Neuronal stem cell (in vitro differentiated cells): ENCODE results near the gene STX18.

Source experiments
- DNase-seq: peaks from one replicate; pipeline ENCODE4 v3.0.0-alpha.2; 2013; ENCODE audit warnings: low spot score
- H2AFZ ChIP-seq: one replicate; pipeline ENCODE4 v1.6.1; 2013; ENCODE audit warnings: mild to moderate bottlenecking, low read length, inconsistent platforms
- H2AK5ac ChIP-seq: 2 replicates; pipeline ENCODE4 v1.6.1; 2013; ENCODE audit warnings: low read depth, mild to moderate bottlenecking, inconsistent platforms, low read length, moderate library complexity, mixed read lengths
- H2BK120ac ChIP-seq: 2 replicates; pipeline ENCODE4 v1.6.1; 2013; ENCODE audit warnings: low read depth, mild to moderate bottlenecking, inconsistent platforms, low read length, moderate library complexity, mixed read lengths
- H2BK12ac ChIP-seq: one replicate; pipeline ENCODE4 v1.6.1; 2013; ENCODE audit warnings: low read length, inconsistent platforms
- H2BK15ac ChIP-seq: 2 replicates; pipeline ENCODE4 v1.6.1; 2013; ENCODE audit warnings: mild to moderate bottlenecking, low read length, inconsistent platforms, mixed read lengths
- H2BK5ac ChIP-seq: one replicate; pipeline ENCODE4 v1.6.1; 2013; ENCODE audit warnings: inconsistent platforms, mild to moderate bottlenecking, low read length, moderate library complexity
- H3K14ac ChIP-seq: one replicate; pipeline ENCODE4 v1.6.1; 2013; ENCODE audit warnings: low read length, inconsistent platforms
- H3K18ac ChIP-seq: 2 replicates; pipeline ENCODE4 v1.6.1; 2013; ENCODE audit warnings: low read length, inconsistent platforms
- H3K23ac ChIP-seq: 2 replicates; pipeline ENCODE4 v1.6.1; 2013; ENCODE audit warnings: low read depth, mild to moderate bottlenecking, mixed read lengths, low read length, inconsistent platforms; ENCODE audit not compliant: poor library complexity
- H3K27ac ChIP-seq: replicated peaks from 3 replicates; pipeline ENCODE4 v1.5.1; 2013; ENCODE audit warnings: low read length, inconsistent platforms
- H3K27me3 ChIP-seq, 3 experiments: 2 replicates each; pipeline ENCODE4 v1.6.1; 2013; ENCODE audit warnings: low read length in 3 of 3, mild to moderate bottlenecking in 2 of 3, inconsistent platforms in 1 of 3, low read depth in 1 of 3, mixed read lengths in 1 of 3, moderate library complexity in 1 of 3; ENCODE audit not compliant: control insufficient read depth in 3 of 3, insufficient read depth in 3 of 3
- H3K36me3 ChIP-seq, 2 donors: replicated peaks in 1 of 2; 2 replicates each; pipeline ENCODE4 v1.6.1; 2013; ENCODE audit warnings: low read length in 2 of 2; ENCODE audit not compliant: control insufficient read depth in 2 of 2, insufficient read depth in 2 of 2
- H3K4ac ChIP-seq: 2 replicates; pipeline ENCODE4 v1.6.1; 2013; ENCODE audit warnings: inconsistent platforms, mild to moderate bottlenecking, low read length, moderate library complexity
- H3K4me1 ChIP-seq, 2 donors: 1 replicate in 1 of 2; 2 replicates in 1 of 2; pipeline ENCODE4 v1.6.1; 2013; ENCODE audit warnings: low read length in 2 of 2, low read depth in 1 of 2; ENCODE audit not compliant: control insufficient read depth in 2 of 2, insufficient read depth in 1 of 2
- H3K4me2 ChIP-seq: one replicate; pipeline ENCODE4 v1.6.1; 2013; ENCODE audit warnings: mild to moderate bottlenecking, low read length, inconsistent platforms; ENCODE audit not compliant: insufficient read depth, poor library complexity, severe bottlenecking
- H3K4me3 ChIP-seq, 2 donors: 2 replicates each; pipeline ENCODE4 v1.5.1; 2013; ENCODE audit warnings: low read length in 2 of 2, mild to moderate bottlenecking in 2 of 2, inconsistent platforms in 1 of 2, moderate library complexity in 1 of 2
- H3K79me1 ChIP-seq: one replicate; pipeline ENCODE4 v1.6.1; 2013; ENCODE audit warnings: low read depth, mild to moderate bottlenecking, inconsistent platforms, low read length, moderate library complexity
- H3K9ac ChIP-seq: one replicate; pipeline ENCODE4 v1.6.1; 2013; ENCODE audit warnings: mild to moderate bottlenecking, low read depth, low read length, inconsistent platforms; ENCODE audit not compliant: poor library complexity
- H3K9me3 ChIP-seq, 2 donors: replicated peaks in 1 of 2; 2 replicates each; pipeline versions ENCODE3 to v1.6.1; 2013; ENCODE audit warnings: low read length in 2 of 2, mild to moderate bottlenecking in 2 of 2, inconsistent platforms in 1 of 2, low read depth in 1 of 2, mixed read lengths in 1 of 2, moderate library complexity in 1 of 2; ENCODE audit not compliant: control insufficient read depth in 2 of 2, insufficient read depth in 1 of 2
- H4K8ac ChIP-seq: one replicate; pipeline ENCODE4 v1.6.1; 2013; ENCODE audit warnings: low read depth, mild to moderate bottlenecking, inconsistent platforms, low read length, moderate library complexity
- H4K91ac ChIP-seq: one replicate; pipeline ENCODE4 v1.6.1; 2013; ENCODE audit warnings: low read length, low read depth, mild to moderate bottlenecking, inconsistent platforms; ENCODE audit not compliant: poor library complexity
- WGBS, 2 donors: extraction: QIAGEN DNeasy Blood & Tissue Kit; methylation state at CpG; one replicate each; pipeline ENCODE4 v1.1.7; 2013; ENCODE audit warnings: missing lambda C conversion rate in 2 of 2, mixed read lengths in 1 of 2; ENCODE audit not compliant: insufficient read length in 2 of 2, insufficient replicate concordance in 1 of 2; ENCODE audit errors: extremely low coverage in 2 of 2; 5-methylcytosine and 5-hydroxymethylcytosine counted together

The STX18 gene

GRCh38 chr4:4416981-4417380 is 124.9 kb downstream of the STX18 start:
- no CpG with 5 or more reads among the region's 11 CpGs for WGBS, 2 donors
- Histone ChIP-seq H2BK15ac (no peak overlapping the region), H3K36me3 (peaks cover 37 to 48% of the 10 kb centered on the region in 2 donors), H4K8ac (no peak overlapping the region), H3K23ac (no peak overlapping the region), H3K18ac (no peak overlapping the region), H2AFZ (no peak overlapping the region), H3K4ac (no peak overlapping the region), H2AK5ac (no peak overlapping the region), H2BK12ac (no peak overlapping the region), H3K9ac (no peak overlapping the region), H2BK5ac (no peak overlapping the region), H3K27me3 (no peaks in the 10 kb centered on the region), H4K91ac (no peak overlapping the region), H3K4me3 (no peak overlapping the region), H3K4me2 (no peak overlapping the region), H3K14ac (no peak overlapping the region), H3K9me3 (peaks cover 0 to 6% of the 10 kb centered on the region in 2 donors), H2BK120ac (no peak overlapping the region), H3K4me1 (no peaks in the 10 kb centered on the region), H3K27ac (no peak overlapping the region), H3K79me1 (no peaks in the 10 kb centered on the region)
- no peak for DNase-seq

GRCh38 chr4:4415806-4416805 is 125.7 kb downstream of the STX18 start:
- H2BK5ac ChIP-seq, result peak overlapping the region; percentile 10
- H3K36me3 ChIP-seq, result peaks cover 35 to 40% of the 10 kb centered on the region in 2 donors
- no peak overlapping the region for H3K4me2 ChIP-seq
- H3K9ac ChIP-seq, result no peak overlapping the region
- H4K91ac ChIP-seq, result no peak overlapping the region
- H3K4me3 ChIP-seq, result peak overlapping the region in 1 of 2 donors; percentile 27
- no peak overlapping the region for H3K27ac ChIP-seq
- no peaks in the 10 kb centered on the region for H3K79me1 ChIP-seq
- WGBS, 2 donors, result no CpG with 5 or more reads among the region's 27 CpGs
- H3K18ac ChIP-seq, result no peak overlapping the region
- no peak overlapping the region for H4K8ac ChIP-seq
- H3K14ac ChIP-seq, result no peak overlapping the region
- no peak overlapping the region for H2AK5ac ChIP-seq
- no peak overlapping the region for H2BK12ac ChIP-seq
- H3K4me1 ChIP-seq, result no peaks in the 10 kb centered on the region
- H3K4ac ChIP-seq, result no peak overlapping the region
- H2BK120ac ChIP-seq, result no peak overlapping the region
- DNase-seq, result no peak
- no peaks in the 10 kb centered on the region for H3K27me3 ChIP-seq
- H2AFZ ChIP-seq, result no peak overlapping the region
- no peak overlapping the region for H3K23ac ChIP-seq
- peaks cover 0 to 6% of the 10 kb centered on the region in 2 donors for H3K9me3 ChIP-seq
- no peak overlapping the region for H2BK15ac ChIP-seq

- no peak overlapping the region for H3K14ac ChIP-seq
- H2AK5ac ChIP-seq, result no peak overlapping the region
- no peak overlapping the region for H3K9ac ChIP-seq
- no peak overlapping the region for H2AFZ ChIP-seq
- H3K4me1 ChIP-seq, result no peaks in the 10 kb centered on the region
- no peaks in the 10 kb centered on the region for H3K27me3 ChIP-seq
- H2BK15ac ChIP-seq, result no peak overlapping the region
- no peak for DNase-seq
- H3K4me2 ChIP-seq, result no peak overlapping the region
- H3K4me3 ChIP-seq, result peak overlapping the region in 1 of 2 donors; percentile 27
- peaks cover 0 to 6% of the 10 kb centered on the region in 2 donors for H3K9me3 ChIP-seq
- H4K91ac ChIP-seq, result no peak overlapping the region
- no peak overlapping the region for H4K8ac ChIP-seq
- H3K23ac ChIP-seq, result no peak overlapping the region
- no peak overlapping the region for H3K27ac ChIP-seq
- no peak overlapping the region for H3K4ac ChIP-seq
- no peaks in the 10 kb centered on the region for H3K79me1 ChIP-seq
- H2BK5ac ChIP-seq, result peak overlapping the region; percentile 10
- WGBS, 2 donors, result no CpG with 5 or more reads among the region's 19 CpGs
- peak overlapping the region; percentile 8 for H2BK12ac ChIP-seq
- peaks cover 30 to 31% of the 10 kb centered on the region in 2 donors for H3K36me3 ChIP-seq
- H2BK120ac ChIP-seq, result no peak overlapping the region
- no peak overlapping the region for H3K18ac ChIP-seq
Measured at GRCh38 chr4:4415107-4415805, 126.6 kb downstream of the STX18 start.

- Histone ChIP-seq H2BK15ac (no peak overlapping the region), H3K9me3 (peaks cover 0 to 8% of the 10 kb centered on the region in 2 donors), H3K9ac (no peak overlapping the region), H3K4me3 (no peak overlapping the region), H3K23ac (no peak overlapping the region), H2BK12ac (no peak overlapping the region), H3K4me1 (no peaks in the 10 kb centered on the region), H2BK5ac (no peak overlapping the region), H2AK5ac (peak overlapping the region; percentile 56), H2BK120ac (no peak overlapping the region), H3K36me3 (peaks cover 17 to 27% of the 10 kb centered on the region in 2 donors), H3K18ac (no peak overlapping the region), H3K79me1 (no peaks in the 10 kb centered on the region), H4K8ac (no peak overlapping the region), H3K27me3 (no peaks in the 10 kb centered on the region), H2AFZ (no peak overlapping the region), H3K4ac (no peak overlapping the region), H4K91ac (no peak overlapping the region), H3K4me2 (no peak overlapping the region), H3K14ac (no peak overlapping the region), H3K27ac (no peak overlapping the region)
- no CpG with 5 or more reads among the region's 7 CpGs for WGBS, 2 donors
- DNase-seq, result no peak
Measured at GRCh38 chr4:4413806-4414205, 128.0 kb downstream of the STX18 start.
